AG09319 (cell line): ENCODE data around the gene LMO1.

ENCODE experiments used
- DNase-seq: peaks from one replicate; pipeline ENCODE4 v3.0.0-alpha.2; 2010; ENCODE audit warnings: low read depth; ENCODE audit errors: extremely low read depth
- TF ChIP-seq, protein P1 (sequence below): IDR thresholded peaks from 2 replicates; pipeline ENCODE4 v1.5.1; 2011; ENCODE audit warnings: low read depth, mild to moderate bottlenecking, inconsistent platforms, low read length, moderate library complexity

The LMO1 gene

DNA sequence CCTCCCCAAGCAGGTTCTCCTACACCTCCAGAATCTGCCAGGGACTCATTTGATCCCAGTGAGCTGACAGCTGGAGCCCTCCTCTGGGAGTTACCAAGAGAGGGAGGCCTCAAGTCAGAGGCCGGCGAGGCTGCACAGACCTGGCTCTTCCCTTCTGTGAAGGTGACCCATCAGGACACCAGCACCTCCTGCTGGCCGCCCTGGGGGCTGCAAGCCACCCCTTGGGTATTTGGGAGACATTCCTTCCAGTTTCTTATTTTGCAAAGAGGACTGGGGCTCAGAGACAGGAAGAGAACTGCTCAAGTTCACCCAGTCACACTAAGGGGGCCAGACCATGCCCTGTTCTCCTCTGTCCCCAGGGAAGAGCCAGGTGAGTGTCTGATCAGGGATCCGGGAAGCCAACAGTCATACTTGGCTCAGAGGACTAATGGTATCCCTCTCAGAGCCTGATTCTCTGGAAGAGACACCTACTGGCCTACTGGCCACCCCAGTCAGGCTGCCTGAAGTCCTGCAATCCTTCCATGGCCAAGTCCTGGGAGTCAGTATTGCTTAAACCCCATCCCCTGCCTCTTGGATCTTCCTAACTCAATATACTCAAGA is 54.4 kb downstream of the LMO1 start:
- TF ChIP-seq, protein P1, sequence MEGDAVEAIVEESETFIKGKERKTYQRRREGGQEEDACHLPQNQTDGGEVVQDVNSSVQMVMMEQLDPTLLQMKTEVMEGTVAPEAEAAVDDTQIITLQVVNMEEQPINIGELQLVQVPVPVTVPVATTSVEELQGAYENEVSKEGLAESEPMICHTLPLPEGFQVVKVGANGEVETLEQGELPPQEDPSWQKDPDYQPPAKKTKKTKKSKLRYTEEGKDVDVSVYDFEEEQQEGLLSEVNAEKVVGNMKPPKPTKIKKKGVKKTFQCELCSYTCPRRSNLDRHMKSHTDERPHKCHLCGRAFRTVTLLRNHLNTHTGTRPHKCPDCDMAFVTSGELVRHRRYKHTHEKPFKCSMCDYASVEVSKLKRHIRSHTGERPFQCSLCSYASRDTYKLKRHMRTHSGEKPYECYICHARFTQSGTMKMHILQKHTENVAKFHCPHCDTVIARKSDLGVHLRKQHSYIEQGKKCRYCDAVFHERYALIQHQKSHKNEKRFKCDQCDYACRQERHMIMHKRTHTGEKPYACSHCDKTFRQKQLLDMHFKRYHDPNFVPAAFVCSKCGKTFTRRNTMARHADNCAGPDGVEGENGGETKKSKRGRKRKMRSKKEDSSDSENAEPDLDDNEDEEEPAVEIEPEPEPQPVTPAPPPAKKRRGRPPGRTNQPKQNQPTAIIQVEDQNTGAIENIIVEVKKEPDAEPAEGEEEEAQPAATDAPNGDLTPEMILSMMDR = peak; percentile 20

GRCh38 chr11:8207080-8208000 is 56.3 kb downstream of the LMO1 start:
- no peak for DNase-seq
- TF ChIP-seq, protein P1 = no peak

More for the DNA sequence above, 54.4 kb downstream of the LMO1 start:
- DNase-seq = no peak

DNA sequence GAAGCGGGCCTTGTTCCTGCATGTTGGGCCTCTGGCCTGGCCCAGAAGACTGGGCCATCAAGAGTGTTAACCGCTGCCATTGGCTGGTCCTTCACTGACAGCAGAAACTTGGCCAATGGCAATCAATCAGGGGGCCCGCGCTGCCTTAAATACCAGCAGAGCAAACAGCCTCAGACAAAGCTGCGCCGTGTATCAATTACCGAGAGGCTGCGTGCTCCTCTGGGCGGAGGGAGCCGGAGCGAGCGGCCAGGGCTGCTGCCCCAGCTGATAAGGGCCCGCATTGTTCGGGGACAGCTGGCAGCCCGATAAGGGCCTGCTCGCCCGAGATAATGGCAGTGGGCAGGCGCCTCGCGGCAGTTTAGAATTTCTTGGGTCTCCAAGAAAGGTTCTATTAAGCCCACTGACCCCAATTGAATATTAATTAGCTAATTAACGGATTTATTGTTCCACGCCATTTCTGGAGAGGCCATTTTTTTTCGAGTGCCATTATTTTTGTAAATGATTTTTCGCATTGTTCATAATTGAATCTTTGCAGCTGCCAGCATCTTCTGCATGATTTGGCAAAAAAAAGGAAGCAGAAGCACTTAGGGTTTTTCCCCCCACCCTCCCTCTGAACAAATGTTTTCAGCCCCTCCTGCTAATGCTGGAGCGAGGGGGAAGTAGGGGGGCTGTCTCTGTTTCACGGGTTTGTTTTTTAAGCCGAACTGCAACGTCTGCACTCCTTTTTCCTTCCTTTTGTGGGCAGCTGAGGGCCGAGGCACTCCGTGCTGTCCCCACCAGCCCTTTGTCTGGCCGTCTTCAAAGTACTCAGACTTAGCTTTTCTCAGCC is 57.2 kb downstream of the LMO1 start:
- TF ChIP-seq, protein P1 = no peak
- DNase-seq = no peak

- TF ChIP-seq, protein P1 = no peak
- DNase-seq = no peak
Observed at GRCh38 chr11:8205566-8205965, 58.1 kb downstream of the LMO1 start.

DNA sequence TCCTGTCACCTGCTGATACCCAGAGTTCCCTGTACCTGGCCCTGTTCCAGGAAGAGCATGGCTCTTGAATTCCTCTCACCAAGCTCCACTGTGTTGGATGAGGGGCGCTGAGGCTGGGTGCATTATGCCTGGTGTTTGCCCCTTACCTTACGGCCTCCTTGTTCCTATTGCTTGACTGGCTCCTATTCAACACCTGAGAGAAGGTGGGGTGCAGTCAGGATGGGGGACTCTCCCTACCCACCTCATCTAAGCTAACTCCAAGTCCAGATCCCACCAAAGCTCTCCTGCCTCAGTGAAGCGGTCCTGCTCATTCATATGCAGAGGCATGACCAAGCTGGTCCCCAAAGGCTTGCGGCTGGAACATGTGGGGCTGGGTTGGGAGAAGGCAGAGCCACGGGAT is 59.1 kb downstream of the LMO1 start:
- DNase-seq = no peak
- TF ChIP-seq, protein P1 = no peak

DNA sequence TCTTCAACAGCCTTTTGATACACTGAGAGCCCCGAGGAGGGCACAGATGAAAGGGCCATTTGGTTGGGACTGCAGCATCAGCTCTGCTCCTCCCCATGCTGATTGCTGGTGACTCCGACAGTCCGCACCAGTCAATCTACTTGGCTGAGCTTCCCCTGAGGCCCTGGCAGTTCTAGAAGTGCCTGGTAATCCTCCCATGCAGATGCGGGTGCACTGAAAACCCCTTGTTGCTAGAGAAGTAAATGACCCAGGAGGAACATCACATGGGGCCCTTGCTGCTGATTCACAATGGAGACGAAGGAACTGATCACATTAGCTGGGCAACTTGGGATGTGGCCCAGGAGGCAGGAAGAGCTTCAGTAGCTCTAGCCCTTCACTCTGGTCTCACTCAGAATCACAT is 59.7 kb downstream of the LMO1 start:
- TF ChIP-seq, protein P1 = no peak
- no peak for DNase-seq
